Endothelial cell of umbilical vein (primary cell): ENCODE data around the gene TESK2.

Experiments used
- EZH2 ChIP-seq: IDR thresholded peaks from 2 replicates; pipeline ENCODE4 v1.6.1; 2012; ENCODE audit warnings: borderline replicate concordance, low read depth, mild to moderate bottlenecking, moderate library complexity, low read length, inconsistent platforms; ENCODE audit not compliant: severe bottlenecking
- FOS ChIP-seq: IDR thresholded peaks from 2 replicates; pipeline ENCODE4 v1.6.1; 2011; ENCODE audit warnings: mild to moderate bottlenecking, low read length, moderate library complexity, borderline replicate concordance; ENCODE audit not compliant: insufficient read depth
- JUN ChIP-seq: IDR thresholded peaks from 2 replicates; pipeline ENCODE4 v1.6.1; 2011; ENCODE audit warnings: borderline replicate concordance, low read depth; ENCODE audit not compliant: insufficient read length, insufficient read depth
- MAX ChIP-seq: IDR thresholded peaks from 2 replicates; pipeline ENCODE4 v1.6.1; 2011; ENCODE audit not compliant: insufficient read depth, insufficient read length
- MYC ChIP-seq: IDR thresholded peaks from one replicate; pipeline ENCODE4 v1.6.1; 2011; ENCODE audit warnings: mild to moderate bottlenecking, low read depth, low read length
- POLR2A ChIP-seq: IDR thresholded peaks from 2 replicates; pipeline ENCODE4 v1.6.1; 2012; ENCODE audit warnings: low read depth, mild to moderate bottlenecking, control low read depth, low read length
- POLR2AphosphoS5 ChIP-seq: IDR thresholded peaks from 2 replicates; pipeline ENCODE4 v1.6.1; 2012; ENCODE audit warnings: low read depth, mild to moderate bottlenecking, control low read depth, low read length, moderate library complexity; ENCODE audit not compliant: insufficient read depth
- TF ChIP-seq, protein P1 (sequence below), 2 donors: IDR thresholded peaks; 1 replicate in 1 of 2; 2 replicates in 1 of 2; pipeline ENCODE4 v1.5.1; 2011; ENCODE audit warnings: low read length in 2 of 2, mild to moderate bottlenecking in 2 of 2, moderate library complexity in 2 of 2, control low read depth in 1 of 2, inconsistent platforms in 1 of 2, low read depth in 1 of 2; ENCODE audit not compliant: insufficient read depth in 1 of 2; ENCODE audit errors: extremely low read depth in 1 of 2

- TF ChIP-seq POLR2A (no peak), POLR2AphosphoS5 (no peak), MAX (no peak), EZH2 (no peak), JUN (no peak), FOS (no peak), MYC (no peak)
- TF ChIP-seq, protein P1, sequence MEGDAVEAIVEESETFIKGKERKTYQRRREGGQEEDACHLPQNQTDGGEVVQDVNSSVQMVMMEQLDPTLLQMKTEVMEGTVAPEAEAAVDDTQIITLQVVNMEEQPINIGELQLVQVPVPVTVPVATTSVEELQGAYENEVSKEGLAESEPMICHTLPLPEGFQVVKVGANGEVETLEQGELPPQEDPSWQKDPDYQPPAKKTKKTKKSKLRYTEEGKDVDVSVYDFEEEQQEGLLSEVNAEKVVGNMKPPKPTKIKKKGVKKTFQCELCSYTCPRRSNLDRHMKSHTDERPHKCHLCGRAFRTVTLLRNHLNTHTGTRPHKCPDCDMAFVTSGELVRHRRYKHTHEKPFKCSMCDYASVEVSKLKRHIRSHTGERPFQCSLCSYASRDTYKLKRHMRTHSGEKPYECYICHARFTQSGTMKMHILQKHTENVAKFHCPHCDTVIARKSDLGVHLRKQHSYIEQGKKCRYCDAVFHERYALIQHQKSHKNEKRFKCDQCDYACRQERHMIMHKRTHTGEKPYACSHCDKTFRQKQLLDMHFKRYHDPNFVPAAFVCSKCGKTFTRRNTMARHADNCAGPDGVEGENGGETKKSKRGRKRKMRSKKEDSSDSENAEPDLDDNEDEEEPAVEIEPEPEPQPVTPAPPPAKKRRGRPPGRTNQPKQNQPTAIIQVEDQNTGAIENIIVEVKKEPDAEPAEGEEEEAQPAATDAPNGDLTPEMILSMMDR (IDR thresholded peaks at IDR 0.05; ENCODE audit: extremely low read depth in 1 of 2, insufficient read depth in 1 of 2, low read depth in 1 of 2, low read length in 2 of 2) = no peak
Measured at GRCh38 chr1:45518910-45519309, 27.9 kb upstream of the TESK2 start.
